GM10248 (cell line): ENCODE data around the gene DHRS2.
"Not testable (repeated sequence)": the region's sequence is repeated elsewhere in the genome, so short reads cannot be mapped to it uniquely, and the experiment has no call there.

Source experiments
- CTCF ChIA-PET: fragments of 300-600 bp; sonication (Branson Sonifier 250); formaldehyde crosslinking; extraction: SDS; loops from one replicate; lab custom pipeline; 2021; ENCODE audit warnings: antibody characterized with exemption; lab: Yijun Ruan, JAX
- POLR2A ChIA-PET: fragments of 350-650 bp; sonication (Branson Sonifier 250); formaldehyde crosslinking; extraction: SDS; loops from one replicate; lab custom pipeline; 2020; ENCODE audit warnings: antibody characterized with exemption; lab: Yijun Ruan, JAX
- DNase-seq: peaks from one replicate; pipeline ENCODE4 v3.0.0; 2012; ENCODE audit errors: extremely low spot score
- TF ChIP-seq, protein P1 (sequence below): IDR thresholded peaks from 2 replicates; pipeline ENCODE4 v1.5.1; 2012; ENCODE audit warnings: mild to moderate bottlenecking, low read depth; ENCODE audit errors: extremely low read depth, missing control alignments, control extremely low read depth

Gene DHRS2, protein sequence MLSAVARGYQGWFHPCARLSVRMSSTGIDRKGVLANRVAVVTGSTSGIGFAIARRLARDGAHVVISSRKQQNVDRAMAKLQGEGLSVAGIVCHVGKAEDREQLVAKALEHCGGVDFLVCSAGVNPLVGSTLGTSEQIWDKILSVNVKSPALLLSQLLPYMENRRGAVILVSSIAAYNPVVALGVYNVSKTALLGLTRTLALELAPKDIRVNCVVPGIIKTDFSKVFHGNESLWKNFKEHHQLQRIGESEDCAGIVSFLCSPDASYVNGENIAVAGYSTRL

DNA sequence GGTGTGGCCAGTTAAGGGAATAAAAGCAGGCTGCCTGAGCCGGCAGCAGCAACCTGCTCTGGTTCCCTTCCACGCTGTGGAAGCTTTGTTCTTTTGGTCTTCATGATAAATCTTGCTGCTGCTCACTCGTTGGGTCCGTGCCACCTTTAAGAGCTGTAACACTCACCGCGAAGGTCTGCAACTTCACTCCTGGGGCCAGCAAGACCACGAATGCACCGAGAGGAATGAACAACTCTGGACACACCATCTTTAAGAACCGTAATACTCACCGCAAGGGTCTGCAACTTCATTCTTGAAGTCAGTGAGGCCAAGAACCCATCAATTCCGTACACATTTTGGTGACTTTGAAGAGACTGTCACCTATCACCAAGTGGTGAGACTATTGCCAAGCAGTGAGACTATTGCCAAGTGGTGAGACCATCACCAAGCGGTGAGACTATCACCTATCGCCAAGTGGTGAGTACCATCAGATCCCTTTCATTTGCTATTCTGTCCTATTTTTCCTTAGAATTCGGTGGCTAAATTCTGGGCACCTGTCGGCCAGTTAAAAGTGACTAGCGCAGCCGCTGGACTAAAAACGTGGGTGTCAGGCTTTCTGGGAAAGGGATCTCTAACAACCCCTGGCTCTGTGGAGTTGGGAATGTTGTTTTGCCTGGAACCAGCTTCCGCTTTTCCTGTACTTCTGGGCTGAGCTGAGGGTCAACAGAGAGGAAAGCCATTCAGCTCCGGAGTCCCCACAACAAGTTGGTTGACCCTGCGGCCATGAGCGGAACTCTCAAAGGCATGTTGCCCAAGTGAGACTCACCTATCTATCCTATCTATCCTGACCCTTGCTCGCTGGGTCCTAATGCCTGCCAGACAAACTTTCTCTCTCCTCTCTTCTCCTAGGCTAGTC lies at the start of gene DHRS2:
TSS of gene DHRS2 (plus strand) at position 48 of the 895 bp plus-strand sequence. CDS start 2,501 bp downstream, outside the sequence.
- POLR2A ChIA-PET = no interaction called here
- CTCF ChIA-PET = interaction anchor here (1.1 to 7.1 kb wide), 10 partner anchors 9 to 295 kb away, joined by 3 to 84 read pairs (median 4); no protein-coding TSS in a partner anchor
- DNase-seq = no peak
- TF ChIP-seq, protein P1, sequence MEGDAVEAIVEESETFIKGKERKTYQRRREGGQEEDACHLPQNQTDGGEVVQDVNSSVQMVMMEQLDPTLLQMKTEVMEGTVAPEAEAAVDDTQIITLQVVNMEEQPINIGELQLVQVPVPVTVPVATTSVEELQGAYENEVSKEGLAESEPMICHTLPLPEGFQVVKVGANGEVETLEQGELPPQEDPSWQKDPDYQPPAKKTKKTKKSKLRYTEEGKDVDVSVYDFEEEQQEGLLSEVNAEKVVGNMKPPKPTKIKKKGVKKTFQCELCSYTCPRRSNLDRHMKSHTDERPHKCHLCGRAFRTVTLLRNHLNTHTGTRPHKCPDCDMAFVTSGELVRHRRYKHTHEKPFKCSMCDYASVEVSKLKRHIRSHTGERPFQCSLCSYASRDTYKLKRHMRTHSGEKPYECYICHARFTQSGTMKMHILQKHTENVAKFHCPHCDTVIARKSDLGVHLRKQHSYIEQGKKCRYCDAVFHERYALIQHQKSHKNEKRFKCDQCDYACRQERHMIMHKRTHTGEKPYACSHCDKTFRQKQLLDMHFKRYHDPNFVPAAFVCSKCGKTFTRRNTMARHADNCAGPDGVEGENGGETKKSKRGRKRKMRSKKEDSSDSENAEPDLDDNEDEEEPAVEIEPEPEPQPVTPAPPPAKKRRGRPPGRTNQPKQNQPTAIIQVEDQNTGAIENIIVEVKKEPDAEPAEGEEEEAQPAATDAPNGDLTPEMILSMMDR = no peak

DNA sequence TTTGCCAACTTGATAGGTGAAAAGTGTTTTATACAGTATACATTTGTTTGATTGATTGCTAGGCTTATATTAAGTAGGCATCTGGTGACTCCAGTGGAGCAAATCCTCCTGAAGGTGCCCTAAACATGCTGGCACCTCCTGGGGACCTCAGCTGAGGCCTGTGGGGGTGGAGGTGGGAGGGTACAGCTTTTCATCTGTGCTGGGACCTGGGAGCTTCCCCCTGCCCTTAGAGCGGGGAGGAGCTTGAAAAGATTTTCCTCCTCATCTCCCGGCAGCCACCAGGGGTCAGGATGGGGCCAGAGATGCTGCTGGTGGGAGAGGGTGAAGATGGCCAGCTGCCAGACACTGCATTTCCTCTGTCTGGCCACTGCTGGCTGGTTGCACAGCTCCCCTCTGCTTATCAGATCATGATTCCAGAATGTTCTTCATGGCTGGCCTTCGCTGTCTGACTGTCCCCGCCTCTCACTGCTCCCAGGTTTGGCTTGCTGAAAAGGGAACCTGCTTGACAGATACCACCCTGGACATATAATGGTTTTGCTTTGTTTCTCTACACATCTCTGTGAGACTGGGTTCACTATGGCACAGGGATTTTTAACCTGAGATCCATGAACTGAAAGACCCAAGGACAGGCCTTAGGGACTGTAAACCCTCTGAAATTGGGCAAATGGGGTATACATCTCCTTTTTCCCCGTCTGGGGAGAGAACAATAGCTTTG lies 47.1 kb upstream of the DHRS2 start:
- TF ChIP-seq, protein P1 = peak; percentile 86
- peak; percentile 89 for DNase-seq
- CTCF ChIA-PET = interaction anchor here (0.7 to 4.3 kb wide), 59 partner anchors 8 to 842 kb away, joined by 3 to 95 read pairs (median 5); partner anchors contain the start of genes AP1G2, CIDEB, DHRS2 and DHRS4
- POLR2A ChIA-PET = interaction anchor here (1.4 kb wide), 1 partner anchor 17 kb away, joined by 3 read pairs; no protein-coding TSS in a partner anchor

DNA sequence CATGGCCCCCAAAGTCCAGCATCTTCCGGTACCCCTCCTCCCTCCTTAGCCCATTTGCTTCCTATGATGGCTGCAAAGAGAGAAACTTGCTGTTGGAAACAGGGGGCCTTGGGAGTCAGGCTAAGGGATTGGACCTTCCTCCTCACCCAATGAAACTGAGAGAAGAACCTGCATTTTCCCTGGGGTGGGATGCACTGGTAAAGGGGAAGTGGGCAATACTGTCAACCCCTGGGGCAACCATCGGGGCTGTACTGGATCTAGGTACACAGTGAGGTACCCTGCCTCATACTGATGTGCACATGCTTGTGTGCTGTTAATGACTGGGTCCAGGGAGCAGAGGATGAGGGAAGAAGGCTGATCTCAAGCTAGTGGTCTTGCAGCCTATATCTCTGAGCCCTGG lies 46.6 kb upstream of the DHRS2 start:
- TF ChIP-seq, protein P1 = no peak
- ChIA-PET CTCF (interaction anchor here (0.7 to 4.3 kb wide), 52 partner anchors 8 to 719 kb away, joined by 3 to 95 read pairs (median 6); partner anchors contain the start of genes AP1G2, CIDEB, DHRS2 and DHRS4), POLR2A (no interaction called here)
- no peak for DNase-seq

DNA sequence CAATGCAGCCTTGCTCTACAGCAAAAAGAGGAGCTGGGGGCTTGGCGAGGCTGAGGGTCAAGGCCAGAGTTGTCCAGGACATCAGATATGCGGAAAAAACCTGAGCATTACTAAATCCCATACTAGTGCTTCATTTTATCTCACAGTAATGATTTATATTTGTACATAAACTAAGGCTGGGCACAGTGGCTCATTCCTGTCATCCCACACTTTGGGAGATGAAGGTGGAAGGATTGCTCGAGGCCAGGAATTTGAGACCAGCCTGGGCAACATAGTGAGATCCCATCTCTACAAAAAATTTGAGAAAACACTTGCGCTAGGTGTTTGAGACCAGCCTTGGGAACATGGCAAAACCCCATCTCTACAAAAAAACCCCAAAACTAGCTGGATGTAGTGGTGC lies 46.0 kb upstream of the DHRS2 start:
- no peak for DNase-seq
- TF ChIP-seq, protein P1 = no peak
- ChIA-PET POLR2A (interaction anchor here (0.6 kb wide), 1 partner anchor 18 kb away, joined by 4 read pairs; no protein-coding TSS in a partner anchor), CTCF (interaction anchor here (0.8 to 4.3 kb wide), 14 partner anchors 9 to 341 kb away, joined by 3 to 95 read pairs (median 12); partner anchors contain the start of gene JPH4)

DNA sequence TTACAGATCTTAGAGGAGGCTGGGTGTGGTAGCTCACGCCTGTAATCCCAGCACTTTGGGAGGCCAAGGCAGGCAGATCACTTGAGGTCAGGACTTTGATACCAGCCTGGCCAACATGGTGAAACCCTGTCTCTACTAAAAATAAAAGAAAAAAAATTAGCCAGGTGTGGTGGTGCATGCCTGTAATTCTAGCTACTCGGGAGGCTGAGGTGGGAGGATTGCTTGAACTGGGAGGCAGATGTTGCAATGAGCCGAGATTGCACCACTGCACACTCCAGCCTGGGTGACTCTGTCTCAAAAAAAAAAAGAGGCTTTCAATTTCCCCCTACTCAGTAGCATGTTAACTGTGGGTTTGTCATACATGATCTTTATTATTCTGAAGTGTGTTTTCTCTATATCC lies 42.0 kb upstream of the DHRS2 start:
- POLR2A ChIA-PET, DNase-seq: not testable (repeated sequence)
- CTCF ChIA-PET = interaction anchor here (1.2 to 4.2 kb wide), 3 partner anchors 31 to 317 kb away, joined by 3 to 12 read pairs (median 4); no protein-coding TSS in a partner anchor

DNA sequence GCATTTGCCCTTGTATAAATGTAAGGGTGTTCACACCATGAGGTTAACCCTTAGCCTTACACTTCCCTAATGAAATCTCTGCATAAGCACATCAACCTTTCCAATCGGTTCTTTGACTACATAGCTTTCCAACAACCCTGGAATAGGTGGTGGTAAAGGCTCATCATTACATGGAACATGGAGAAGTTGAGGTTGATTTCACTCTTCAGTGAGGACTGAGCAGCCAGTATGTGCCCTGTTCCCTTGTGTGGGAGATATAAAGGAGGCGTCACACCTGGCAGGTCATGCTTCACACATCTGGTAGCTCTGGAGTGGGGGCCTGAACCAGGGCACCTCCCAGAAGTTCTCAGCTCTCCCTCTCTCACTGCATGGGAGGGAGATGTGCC lies 35.8 kb upstream of the DHRS2 start:
- ChIA-PET CTCF (interaction anchor here (1.1 to 7.7 kb wide), 5 partner anchors 9 to 330 kb away, joined by 3 to 59 read pairs (median 4); no protein-coding TSS in a partner anchor), POLR2A (no interaction called here)
- TF ChIP-seq, protein P1 = no peak

More for the DNA sequence above, 35.8 kb upstream of the DHRS2 start:
- no peak for DNase-seq
